ENCODE results near the gene ATXN7L2. TPM values are rescaled to one million over a fixed set of nuclear protein-coding genes. Genes with fewer than 3 reads are reported as not detected.

The ATXN7L2 gene
- total and polyA plus RNA-seq, 2 of the 8 experiments (the other 6 are each of a cell fraction or from before 2014, with no cell fraction given), result 8.1 to 9.3 TPM

- TF ChIP-seq ATF2 (IDR thresholded peaks at IDR 0.05; ENCODE audit: low read length) (no peak), YY1 (IDR thresholded peaks at IDR 0.05; ENCODE audit: low read depth, low read length) (no peak), NANOG (IDR thresholded peaks at IDR 0.05; ENCODE audit: insufficient read depth, low read depth, low read length, poor library complexity, severe bottlenecking) (no peak), SP1 (IDR thresholded peaks at IDR 0.05; ENCODE audit: low read depth, low read length) (no peak), SRF (IDR thresholded peaks at IDR 0.05; ENCODE audit: low read depth, low read length) (no peak), NRF1 (IDR thresholded peaks at IDR 0.05; ENCODE audit: low read depth, low read length) (no peak), PHF8 (conservative IDR thresholded peaks at IDR 0.05; ENCODE audit: low read depth, low read length) (no peak), CHD2 (IDR thresholded peaks at IDR 0.05; ENCODE audit: low read length) (no peak), GABPA (IDR thresholded peaks at IDR 0.05; ENCODE audit: borderline replicate concordance, insufficient read depth, low read length) (no peak), ATF3 (IDR thresholded peaks at IDR 0.05; ENCODE audit: insufficient read depth, low read depth, low read length) (no peak), JUND (IDR thresholded peaks at IDR 0.05; ENCODE audit: low read length) (no peak)
Observed at GRCh38 chr1:109534307-109534858, 50.7 kb downstream of the ATXN7L2 start (continued).
